ENCODE data around the gene TIMM50. TPM values are rescaled to one million over a fixed set of nuclear protein-coding genes. Genes with fewer than 3 reads are reported as not detected.

Gene TIMM50
- polyA plus RNA-seq, 1 of the 3 experiments (the other 2 are of a cell fraction) = 98.1 TPM

GRCh38 chr19:39479916-39480315 is 722 bp upstream of the TIMM50 start:
- no peak for TF ChIP-seq RAD21 (IDR thresholded peaks at IDR 0.05; ENCODE audit: low read length)
- no peak for TF ChIP-seq TCF12 (IDR thresholded peaks at IDR 0.05)
- TF ChIP-seq NRF1 (IDR thresholded peaks at IDR 0.05; ENCODE audit: low read depth, low read length) = no peak
- no peak for TF ChIP-seq FOSL2 (IDR thresholded peaks at IDR 0.05; ENCODE audit: borderline replicate concordance, low read depth)
- TF ChIP-seq USF2 (IDR thresholded peaks at IDR 0.05; ENCODE audit: borderline replicate concordance, low read depth, low read length) = no peak
- no peak for TF ChIP-seq ELF1 (IDR thresholded peaks at IDR 0.05)
- no peak for TF ChIP-seq MAX (IDR thresholded peaks at IDR 0.05; ENCODE audit: low read depth)
- no peak for TF ChIP-seq MXI1 (IDR thresholded peaks at IDR 0.05; ENCODE audit: low read depth, low read length)
- no peak for TF ChIP-seq SIN3A (IDR thresholded peaks at IDR 0.05; ENCODE audit: borderline replicate concordance, low read depth, low read length)
- TF ChIP-seq RFX5 (IDR thresholded peaks at IDR 0.05; ENCODE audit: low read length) = no peak
- TF ChIP-seq TEAD4 (IDR thresholded peaks at IDR 0.05; ENCODE audit: borderline replicate concordance, insufficient read depth) = no peak
- no peak for TF ChIP-seq GABPA (IDR thresholded peaks at IDR 0.05; ENCODE audit: low read depth)
- no peak for TF ChIP-seq FOXM1 (IDR thresholded peaks at IDR 0.05; ENCODE audit: low read depth)
- no peak for TF ChIP-seq GATA2 (CRISPR knock-in tag; IDR thresholded peaks at IDR 0.05)
- TF ChIP-seq CHD2 (IDR thresholded peaks at IDR 0.05; ENCODE audit: low read length, partially characterized antibody) = no peak
- no peak for TF ChIP-seq ZBTB33 (IDR thresholded peaks at IDR 0.05; ENCODE audit: borderline replicate concordance, low read depth)
- no peak for TF ChIP-seq IRF3 (IDR thresholded peaks at IDR 0.05; ENCODE audit: low read depth, low read length)
- TF ChIP-seq REST (IDR thresholded peaks at IDR 0.05; ENCODE audit: low read depth, low read length) = no peak
- H3K27ac ChIP-seq (ENCODE audit: low read depth in 2 of 2, low read length in 1 of 2) = peak overlapping the region; percentile 65 to 71
- peaks cover 0 to 14% of the 10 kb centered on the region in 2 experiments; a peak in 1 of 4 replicates for H3K4me1 ChIP-seq (ENCODE audit: control insufficient read depth in 1 of 2, insufficient read depth in 2 of 2, low read depth in 1 of 2, low read length in 1 of 2)
- peaks cover 16 to 18% of the 10 kb centered on the region in 2 experiments for H3K36me3 ChIP-seq (replicated peaks in 1 of 2; ENCODE audit: control insufficient read depth in 1 of 2, insufficient read depth in 2 of 2, low read length in 1 of 2)
- peaks cover 22% of the 10 kb centered on the region for H3F3A ChIP-seq (replicated peaks; ENCODE audit: insufficient read depth)
- no peak for DNase-seq
- peak overlapping the region; percentile 96 for H3K9ac ChIP-seq
- no peaks in the 10 kb centered on the region for H3K9me3 ChIP-seq
- peak overlapping the region; percentile 94 to 95 for H3K4me3 ChIP-seq (ENCODE audit: low read depth in 2 of 2, low read length in 1 of 2)
- ChIA-PET POLR2A (interaction anchor here (0.5 kb wide), 1 partner anchor 44 kb away, joined by 3 read pairs; the partner anchor contains the start of gene RPS16), CTCF (interaction anchor here (0.8 to 1.2 kb wide), 3 partner anchors 19 to 53 kb away, joined by 3 to 8 read pairs (median 3); partner anchors contain the start of genes DLL3 and EID2B)
- H3K4me2 ChIP-seq = peak overlapping the region; percentile 95
- H2AFZ ChIP-seq (ENCODE audit: low read depth) = peak overlapping the region; percentile 93
- H3K27me3 ChIP-seq (ENCODE audit: insufficient read depth) = no peaks in the 10 kb centered on the region
- no peaks in the 10 kb centered on the region for H3K9me2 ChIP-seq
- H3K79me2 ChIP-seq (ENCODE audit: insufficient read depth) = peaks cover 33% of the 10 kb centered on the region
- 81% methylated on average over 10 of the region's 10 CpGs for WGBS (ENCODE audit: low lambda C conversion rate)
- H4K20me1 ChIP-seq (ENCODE audit: insufficient read depth) = no peaks in the 10 kb centered on the region
